Transverse colon (tissue), 4 donors: ENCODE measurements around the gene SPINK14. TPM values are rescaled to one million over a fixed set of nuclear protein-coding genes. Genes with fewer than 3 reads are reported as not detected.

Source experiments
- DNase-seq: peaks from one replicate; pipeline ENCODE4 v3.0.0-alpha.2; 2019
- H3K27ac ChIP-seq, 4 donors: fragments of 200-600 bp; sonication (generic); 2 replicates each; pipeline ENCODE4 v1.5.1; 2016 to 2018; ENCODE audit warnings: inconsistent platforms in 4 of 4
- H3K27me3 ChIP-seq: fragments of 200-600 bp; sonication (generic); 2 replicates; pipeline ENCODE4 v1.5.1; 2017; ENCODE audit warnings: inconsistent platforms
- H3K36me3 ChIP-seq, 4 donors: fragments of 200-600 bp; sonication (generic); 2 replicates each; pipeline ENCODE4 v1.5.1; 2017 to 2019; ENCODE audit warnings: inconsistent platforms in 4 of 4
- H3K4me1 ChIP-seq, 4 donors: fragments of 200-600 bp; sonication (generic); 2 replicates each; pipeline ENCODE4 v1.5.1; 2017 to 2020; ENCODE audit warnings: inconsistent platforms in 4 of 4
- H3K4me3 ChIP-seq, 4 donors: fragments of 200-600 bp; sonication (generic); 1 replicate in 1 of 4; 2 replicates in 3 of 4; pipeline versions ENCODE4 v1.5.1 to v1.6.1; 2017 to 2019; ENCODE audit warnings: inconsistent platforms in 4 of 4
- H3K9me3 ChIP-seq, 2 donors: fragments of 200-600 bp; sonication (generic); 2 replicates each; pipeline ENCODE4 v1.5.1; 2017 to 2019; ENCODE audit warnings: inconsistent platforms in 2 of 2
- CTCF ChIP-seq, 5 experiments: fragments of 200-600 bp in 3 of 5; fragments of 450-650 bp in 2 of 5; sonication (generic) in 3 of 5; IDR thresholded peaks; 1 replicate in 2 of 5; 2 replicates in 3 of 5; pipeline ENCODE4 v1.5.1; 2016 to 2017; ENCODE audit warnings: antibody characterized with exemption in 5 of 5, inconsistent platforms in 3 of 5, mild to moderate bottlenecking in 2 of 5, moderate library complexity in 1 of 5
- EP300 ChIP-seq: sonication (generic); formaldehyde crosslinking; IDR thresholded peaks from one replicate; pipeline ENCODE4 v1.6.1; 2017; ENCODE audit warnings: antibody characterized with exemption, low read depth
- POLR2A ChIP-seq: fragments of 450-650 bp; IDR thresholded peaks from one replicate; pipeline ENCODE4 v1.6.1; 2016; ENCODE audit warnings: antibody characterized with exemption, mild to moderate bottlenecking, moderate library complexity
- POLR2AphosphoS5 ChIP-seq, 3 donors: sonication (generic); formaldehyde crosslinking; IDR thresholded peaks; one replicate each; pipeline ENCODE4 v1.6.1; 2016; ENCODE audit warnings: antibody characterized with exemption in 3 of 3
- WGBS, 2 donors: methylation state at CpG; one replicate each; pipeline ENCODE4 v1.1.5; 2018; ENCODE audit warnings: low coverage in 1 of 2; 5-methylcytosine and 5-hydroxymethylcytosine counted together
- in situ Hi-C, 4 donors: fragments of 200-750 bp; cut with MboI; loops; one replicate each; pipeline versions ENCODE4 v1.15.0 to v1.15.1; 2017; ENCODE audit warnings: low sequenced_read_pairs in 3 of 4, low pct_ligation_motif_present in 1 of 4, low pct_unique_long_range_greater_than_20kb in 1 of 4
- intact Hi-C: fragments of 100-400 bp; cut with DNase I; formaldehyde crosslinking; loops from one replicate; pipeline ENCODE4 v1.15.1; 2023; ENCODE audit warnings: low total_unique reads
- total RNA-seq, 4 donors: library from RNA; depleted of rRNA; stranded (reverse); fragments of >200 nt; gene quantifications; one replicate each; pipeline ENCODE4 v1.1.0, GENCODE V29; 2016

SPINK14 gene
- total RNA-seq, 4 donors from 2014 or later, result not detected

- no peak overlapping the region for H3K4me3 ChIP-seq
- H3K9me3 ChIP-seq, result no peaks in the 10 kb centered on the region
- intact Hi-C loops, result loop anchor here (10.0 kb wide), 2 partner anchors 198 to 558 kb away; no protein-coding TSS in a partner anchor
- no peaks in the 10 kb centered on the region for H3K36me3 ChIP-seq
- DNase-seq, result no peak
- 37 to 59% methylated on average over 2 of the region's 2 CpGs for WGBS, 2 donors
- no peaks in the 10 kb centered on the region for H3K27me3 ChIP-seq
- in situ Hi-C loops, result loop anchor here (25.0 kb wide), 4 partner anchors 186 to 861 kb away; no protein-coding TSS in a partner anchor
- TF ChIP-seq CTCF (IDR thresholded peaks at IDR 0.05) (no peak), POLR2AphosphoS5 (IDR thresholded peaks at IDR 0.05) (no peak), EP300 (no peak), POLR2A (no peak)
- no peak overlapping the region for H3K27ac ChIP-seq
- H3K4me1 ChIP-seq, result no peaks in the 10 kb centered on the region
These were observed 8.1 kb downstream of the SPINK14 start for GRCh38 chr5:148176480-148176879.

- Histone ChIP-seq H3K27ac (no peak overlapping the region), H3K4me1 (no peaks in the 10 kb centered on the region), H3K9me3 (no peaks in the 10 kb centered on the region), H3K27me3 (no peaks in the 10 kb centered on the region), H3K4me3 (no peak overlapping the region), H3K36me3 (no peaks in the 10 kb centered on the region)
- no peak for DNase-seq
- WGBS, 2 donors, result 50 to 67% methylated on average over 1 of the region's 1 CpG
- intact Hi-C loops, result loop anchor here (10.0 kb wide), 2 partner anchors 198 to 558 kb away; no protein-coding TSS in a partner anchor
- in situ Hi-C loops, result loop anchor here (25.0 kb wide), 4 partner anchors 185 to 860 kb away; no protein-coding TSS in a partner anchor
- TF ChIP-seq EP300, result no peak
- no peak for TF ChIP-seq POLR2A
- no peak for TF ChIP-seq POLR2AphosphoS5 (IDR thresholded peaks at IDR 0.05)
- no peak for TF ChIP-seq CTCF (IDR thresholded peaks at IDR 0.05)
These were observed 8.9 kb downstream of the SPINK14 start for GRCh38 chr5:148177207-148177606.

GRCh38 chr5:148179234-148179824, 11.0 kb downstream of the SPINK14 start:
- no peak for DNase-seq
- no peaks in the 10 kb centered on the region for H3K4me1 ChIP-seq
- intact Hi-C loops (loop anchor here (10.0 kb wide), 2 partner anchors 195 to 555 kb away; no protein-coding TSS in a partner anchor), in situ Hi-C loops (loop anchor here (25.0 kb wide), 4 partner anchors 183 to 858 kb away; no protein-coding TSS in a partner anchor)
- H3K36me3 ChIP-seq, result no peaks in the 10 kb centered on the region
- 37 to 38% methylated on average over 3 of the region's 3 CpGs for WGBS, 2 donors
- H3K9me3 ChIP-seq, result no peaks in the 10 kb centered on the region
- H3K27me3 ChIP-seq, result no peaks in the 10 kb centered on the region
- TF ChIP-seq POLR2AphosphoS5 (IDR thresholded peaks at IDR 0.05) (no peak), CTCF (IDR thresholded peaks at IDR 0.05) (peak; percentile 57 to 72 (median 63))
- H3K27ac ChIP-seq, result no peak overlapping the region
- no peak overlapping the region for H3K4me3 ChIP-seq

- WGBS, 2 donors, result 67 to 75% methylated on average over 3 of the region's 3 CpGs
- H3K9me3 ChIP-seq, result no peaks in the 10 kb centered on the region
- DNase-seq, result no peak
- intact Hi-C loops (no loop called here), in situ Hi-C loops (loop anchor here (10.0 to 25.0 kb wide), 6 partner anchors 176 to 851 kb away; no protein-coding TSS in a partner anchor)
- TF ChIP-seq POLR2AphosphoS5 (IDR thresholded peaks at IDR 0.05) (no peak), EP300 (no peak), CTCF (IDR thresholded peaks at IDR 0.05) (no peak), POLR2A (no peak)
- H3K27me3 ChIP-seq, result no peaks in the 10 kb centered on the region
- H3K4me3 ChIP-seq, result no peak overlapping the region
- no peak overlapping the region for H3K27ac ChIP-seq
- H3K36me3 ChIP-seq, result no peaks in the 10 kb centered on the region
- no peaks in the 10 kb centered on the region for H3K4me1 ChIP-seq
These were observed 18.1 kb downstream of the SPINK14 start for GRCh38 chr5:148186248-148187003.
